ENCODE measurements around the gene ABI1.

The ABI1 gene

DNA sequence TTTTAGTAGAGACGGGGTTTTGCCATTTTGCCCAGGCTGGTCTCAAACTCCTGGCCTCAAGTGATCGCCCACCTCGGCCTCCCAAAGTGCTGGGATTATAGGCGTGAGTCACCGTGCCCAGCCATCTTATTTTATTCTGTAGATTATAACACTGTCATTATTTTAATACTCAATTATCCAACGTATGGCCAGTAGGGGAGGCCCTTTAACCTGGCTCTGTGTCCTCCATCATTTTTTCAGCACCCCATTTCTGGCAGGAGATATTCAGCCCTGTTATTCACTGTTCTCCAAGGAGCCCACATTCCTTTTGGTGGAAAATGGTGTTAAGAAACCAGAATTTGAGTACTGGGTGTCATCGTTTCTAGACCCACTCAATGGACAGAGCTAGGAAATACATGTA is 131.8 kb downstream of the ABI1 start:
- H3K4me3 ChIP-seq (ENCODE audit: low read depth, low read length) = no peak overlapping the region
- POLR2A ChIA-PET = no interaction called here
- no peak for DNase-seq (ENCODE audit: low read depth, low spot score)
- TF ChIP-seq, protein P1, sequence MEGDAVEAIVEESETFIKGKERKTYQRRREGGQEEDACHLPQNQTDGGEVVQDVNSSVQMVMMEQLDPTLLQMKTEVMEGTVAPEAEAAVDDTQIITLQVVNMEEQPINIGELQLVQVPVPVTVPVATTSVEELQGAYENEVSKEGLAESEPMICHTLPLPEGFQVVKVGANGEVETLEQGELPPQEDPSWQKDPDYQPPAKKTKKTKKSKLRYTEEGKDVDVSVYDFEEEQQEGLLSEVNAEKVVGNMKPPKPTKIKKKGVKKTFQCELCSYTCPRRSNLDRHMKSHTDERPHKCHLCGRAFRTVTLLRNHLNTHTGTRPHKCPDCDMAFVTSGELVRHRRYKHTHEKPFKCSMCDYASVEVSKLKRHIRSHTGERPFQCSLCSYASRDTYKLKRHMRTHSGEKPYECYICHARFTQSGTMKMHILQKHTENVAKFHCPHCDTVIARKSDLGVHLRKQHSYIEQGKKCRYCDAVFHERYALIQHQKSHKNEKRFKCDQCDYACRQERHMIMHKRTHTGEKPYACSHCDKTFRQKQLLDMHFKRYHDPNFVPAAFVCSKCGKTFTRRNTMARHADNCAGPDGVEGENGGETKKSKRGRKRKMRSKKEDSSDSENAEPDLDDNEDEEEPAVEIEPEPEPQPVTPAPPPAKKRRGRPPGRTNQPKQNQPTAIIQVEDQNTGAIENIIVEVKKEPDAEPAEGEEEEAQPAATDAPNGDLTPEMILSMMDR (IDR thresholded peaks at IDR 0.05; ENCODE audit: insufficient read depth, low read length, missing control alignments) = no peak
- CTCF ChIA-PET = interaction anchor here (0.7 to 10.3 kb wide), 9 partner anchors 11 to 153 kb away, joined by 3 to 361 read pairs (median 4); partner anchors contain the start of gene ABI1

DNA sequence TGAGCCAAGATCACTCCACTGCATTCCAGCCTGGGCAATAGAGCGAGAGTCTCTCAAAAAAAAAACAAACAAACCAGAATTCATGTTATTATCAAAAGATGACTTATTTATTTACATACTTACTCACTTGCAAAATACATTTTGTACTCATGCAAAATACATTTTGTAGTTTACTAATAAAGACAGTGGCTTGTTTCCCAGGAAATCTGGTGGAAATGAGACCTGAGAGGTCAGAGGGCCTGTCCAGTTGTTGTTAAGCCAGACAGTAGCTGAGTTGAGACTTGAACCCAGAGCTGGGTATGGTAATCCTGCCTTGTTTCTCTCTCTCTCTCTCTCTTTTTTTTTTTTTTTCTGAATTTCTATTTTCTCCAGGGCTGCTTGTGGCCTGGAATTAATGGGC is 133.8 kb downstream of the ABI1 start:
- DNase-seq (ENCODE audit: low read depth, low spot score) = no peak
- CTCF ChIA-PET = interaction anchor here (0.9 to 10.3 kb wide), 20 partner anchors 8 to 163 kb away, joined by 3 to 361 read pairs (median 8); partner anchors contain the start of gene ABI1
- no peak overlapping the region for H3K4me3 ChIP-seq (ENCODE audit: low read depth, low read length)
- POLR2A ChIA-PET = no interaction called here
- TF ChIP-seq, protein P1 (IDR thresholded peaks at IDR 0.05; ENCODE audit: insufficient read depth, low read length, missing control alignments) = no peak

DNA sequence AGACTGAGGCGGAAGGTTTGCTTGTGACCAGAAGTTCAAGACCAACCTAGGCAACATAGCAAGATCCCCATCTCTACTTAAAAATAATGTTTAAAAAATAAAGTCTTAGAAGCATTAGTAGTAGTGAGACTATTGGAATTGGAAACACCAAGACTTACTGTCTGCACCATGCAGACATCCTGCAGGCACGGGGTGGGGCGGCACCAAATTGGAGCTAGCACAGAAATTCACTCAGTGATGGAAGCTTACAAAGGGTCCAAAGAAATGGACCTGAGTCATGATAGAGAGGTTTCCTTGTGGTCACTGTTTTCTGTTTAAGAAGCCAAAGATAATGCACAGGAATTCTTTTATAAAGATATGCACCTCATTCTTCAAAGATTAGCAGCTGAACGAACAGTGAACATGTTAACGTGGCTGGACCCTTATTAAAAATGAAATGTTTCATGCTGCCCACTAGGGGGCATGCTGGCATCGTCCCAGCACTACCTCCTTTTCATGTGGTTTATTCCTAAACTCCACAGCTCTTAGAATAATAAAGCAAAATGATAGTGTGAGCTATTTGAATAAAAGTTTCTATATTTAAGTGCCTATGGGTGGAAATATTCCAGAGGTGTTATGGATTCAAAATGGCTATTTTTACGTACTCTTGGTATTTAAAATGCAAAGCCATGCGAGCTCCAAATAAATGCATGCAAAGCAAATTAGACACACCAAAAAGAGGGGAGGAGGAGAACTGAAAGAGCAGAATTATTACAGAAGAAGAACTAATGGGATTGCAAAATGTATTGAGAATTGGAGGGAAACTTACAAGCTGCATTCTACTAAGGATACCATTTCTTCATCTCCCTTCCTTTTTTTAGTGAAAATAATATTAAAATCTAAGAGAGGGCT is 134.7 kb downstream of the ABI1 start:
- no peak for DNase-seq (ENCODE audit: low read depth, low spot score)
- TF ChIP-seq, protein P1 (IDR thresholded peaks at IDR 0.05; ENCODE audit: insufficient read depth, low read length, missing control alignments) = peak; percentile 65
- POLR2A ChIA-PET = no interaction called here
- H3K4me3 ChIP-seq (ENCODE audit: low read depth, low read length) = no peak overlapping the region
- CTCF ChIA-PET = interaction anchor here (0.6 to 10.3 kb wide), 42 partner anchors 9 to 634 kb away, joined by 3 to 361 read pairs (median 4); partner anchors contain the start of genes ABI1 and PDSS1

DNA sequence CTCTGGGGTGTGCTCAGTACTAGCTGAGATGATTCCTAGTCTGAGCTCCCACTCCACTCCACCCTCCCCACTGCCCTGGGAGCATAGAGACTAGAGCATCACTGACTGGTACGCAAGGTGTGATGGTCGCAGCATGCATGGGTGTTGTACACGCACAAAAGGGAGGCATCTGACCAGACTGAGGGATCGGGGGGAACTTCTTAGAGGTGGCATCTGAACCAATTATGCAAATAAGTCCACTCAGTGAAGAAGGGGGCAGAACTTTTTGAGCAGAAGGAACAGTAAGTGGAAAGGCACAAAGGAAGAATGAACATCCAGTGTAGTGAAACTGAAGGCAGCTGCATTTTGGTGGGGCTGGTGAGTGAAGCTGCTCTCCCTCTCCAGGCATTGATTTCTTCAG is 137.7 kb downstream of the ABI1 start:
- CTCF ChIA-PET = interaction anchor here (5.1 to 10.3 kb wide), 2 partner anchors 12 to 159 kb away, joined by 43 to 361 read pairs; no protein-coding TSS in a partner anchor

DNA sequence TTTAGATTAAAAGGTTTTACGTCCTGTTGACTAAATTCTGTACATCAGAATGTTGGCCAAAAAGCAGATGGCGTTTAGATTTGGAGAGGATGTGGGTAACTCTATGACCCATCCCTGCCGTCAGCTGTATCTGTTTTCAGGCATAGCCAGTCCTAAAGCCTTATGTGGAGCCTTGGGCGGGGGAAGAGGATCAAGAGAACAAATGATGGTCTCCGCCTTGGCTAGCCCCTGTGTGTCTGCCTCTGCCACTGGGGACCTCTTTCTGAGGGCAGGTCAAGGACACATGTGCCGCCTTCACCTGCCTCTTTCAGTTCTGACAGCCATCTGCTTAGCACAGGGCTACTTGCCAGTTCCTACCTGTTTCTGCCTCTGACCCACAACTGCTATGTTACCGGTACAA is 139.2 kb downstream of the ABI1 start:
- ChIA-PET POLR2A (no interaction called here), CTCF (interaction anchor here (10.3 kb wide), 1 partner anchor 160 kb away, joined by 361 read pairs; no protein-coding TSS in a partner anchor)
- no peak overlapping the region for H3K4me3 ChIP-seq (ENCODE audit: low read depth, low read length)
- no peak for DNase-seq (ENCODE audit: low read depth, low spot score)
- TF ChIP-seq, protein P1 (IDR thresholded peaks at IDR 0.05; ENCODE audit: insufficient read depth, low read length, missing control alignments) = no peak

More for the DNA sequence above, 137.7 kb downstream of the ABI1 start:
- no peak overlapping the region for H3K4me3 ChIP-seq (ENCODE audit: low read depth, low read length)
- no peak for DNase-seq (ENCODE audit: low read depth, low spot score)
- TF ChIP-seq, protein P1 (IDR thresholded peaks at IDR 0.05; ENCODE audit: insufficient read depth, low read length, missing control alignments) = no peak
- POLR2A ChIA-PET = no interaction called here

DNA sequence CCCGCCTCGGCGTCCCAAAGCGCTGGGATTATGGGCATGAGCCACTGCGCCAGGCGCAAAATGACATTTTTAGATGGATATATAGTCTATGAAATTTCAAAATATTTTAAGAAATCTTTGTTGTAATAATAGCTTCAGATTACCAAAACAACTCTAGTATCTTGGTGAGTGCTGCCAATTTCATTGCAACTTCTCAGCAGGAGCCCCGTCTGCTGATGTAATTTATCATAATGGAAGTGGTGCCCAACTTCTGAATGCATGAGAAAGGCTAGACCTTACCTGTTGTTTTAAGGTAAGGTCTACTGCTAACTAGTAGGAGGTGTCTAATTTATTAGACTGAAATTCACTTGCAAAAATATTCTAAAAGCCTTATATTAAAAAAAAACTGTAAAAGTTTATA is 143.3 kb downstream of the ABI1 start:
- no peak overlapping the region for H3K4me3 ChIP-seq (ENCODE audit: low read depth, low read length)
- no peak for DNase-seq (ENCODE audit: low read depth, low spot score)
- ChIA-PET POLR2A (no interaction called here), CTCF (interaction anchor here (3.2 to 4.7 kb wide), 2 partner anchors 9 to 165 kb away, joined by 13 to 36 read pairs; no protein-coding TSS in a partner anchor)
- TF ChIP-seq, protein P1 (IDR thresholded peaks at IDR 0.05; ENCODE audit: insufficient read depth, low read length, missing control alignments) = no peak

Data from AG04449 (cell line).